ENCODE results near the gene TSPAN32.

Gene TSPAN32

DNA sequence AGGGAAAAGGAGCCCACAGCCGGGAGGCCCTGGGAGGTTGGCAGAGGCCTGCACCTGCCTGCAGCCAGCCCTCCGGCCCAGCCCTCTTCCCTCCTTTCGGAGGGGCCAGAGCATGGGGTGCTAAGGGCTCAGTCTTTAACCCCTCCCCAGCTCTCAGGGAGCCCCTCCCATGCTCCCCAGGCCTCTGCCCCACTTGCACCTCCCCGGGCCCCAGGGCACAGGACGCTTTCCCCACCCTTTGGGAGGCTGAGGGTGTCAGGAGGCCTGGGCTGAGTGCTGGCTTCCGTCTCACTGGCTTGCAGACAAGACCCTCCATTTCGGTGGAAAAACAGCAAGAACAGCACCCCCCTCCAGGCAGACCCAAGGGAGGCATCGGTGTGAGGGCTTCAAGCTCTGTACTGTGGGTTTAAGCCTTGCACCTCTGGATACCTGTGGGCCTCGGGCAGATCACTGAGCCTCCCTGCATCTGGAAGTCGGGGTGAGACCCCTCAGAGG is 38.7 kb upstream of the TSPAN32 start:
- Mint-ChIP-seq H3K9me3 (no peaks in the 10 kb centered on the region), H3K4me3 (no peak overlapping the region), H3K27me3 (no peaks in the 10 kb centered on the region), H3K36me3 (ENCODE audit: insufficient read depth) (peaks cover 7% of the 10 kb centered on the region), H3K4me1 (ENCODE audit: low read depth in 2 of 2) (peaks cover 15 to 29% of the 10 kb centered on the region in 2 donors), H3K27ac (peak overlapping the region in 1 of 2 donors; percentile 26)
- ATAC-seq (replicated peaks) (no peak), DNase-seq (no peak)

GRCh38 chr11:2263724-2264360 is 38.0 kb upstream of the TSPAN32 start:
- no peaks in the 10 kb centered on the region for H3K9me3 Mint-ChIP-seq
- H3K27me3 Mint-ChIP-seq = no peaks in the 10 kb centered on the region
- peaks cover 11% of the 10 kb centered on the region for H3K36me3 Mint-ChIP-seq (ENCODE audit: insufficient read depth)
- DNase-seq (no peak), ATAC-seq (replicated peaks) (no peak)
- H3K27ac Mint-ChIP-seq = peak overlapping the region in 1 of 2 donors; percentile 60
- no peak overlapping the region for H3K4me3 Mint-ChIP-seq
- peaks cover 15 to 33% of the 10 kb centered on the region in 2 donors for H3K4me1 Mint-ChIP-seq (ENCODE audit: low read depth in 2 of 2)

DNA sequence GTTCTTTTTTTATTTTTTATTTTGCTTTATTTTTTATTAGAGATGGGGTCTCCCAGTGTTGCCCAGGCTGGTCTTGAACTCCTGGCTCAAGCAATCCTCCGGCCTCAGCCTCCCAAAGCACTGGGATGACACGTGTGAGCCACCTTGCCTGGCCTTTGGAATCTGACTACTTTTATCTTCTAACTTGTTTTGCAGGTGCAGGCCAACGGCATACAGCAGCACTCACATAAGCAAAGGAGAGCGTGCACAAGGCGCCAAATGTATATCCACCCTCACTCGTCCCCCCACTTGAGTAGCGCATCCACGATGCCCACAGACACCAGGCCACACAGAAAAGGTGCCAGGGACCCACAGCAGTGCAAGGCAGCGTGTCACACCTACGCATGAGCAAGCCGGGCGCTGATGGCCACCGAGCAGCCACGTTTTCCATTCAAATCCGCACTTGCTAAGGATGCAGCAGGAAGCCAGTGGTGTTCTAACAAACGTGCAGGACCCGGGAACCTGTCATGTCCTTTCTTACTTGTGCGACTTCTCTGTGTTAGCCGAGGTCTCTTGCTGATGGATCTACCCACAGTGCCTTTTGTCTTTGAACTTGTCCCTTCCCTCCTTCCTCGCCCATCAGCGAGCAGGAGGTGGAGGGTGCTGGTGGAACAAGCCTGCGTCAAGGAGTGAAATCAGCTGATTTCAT is 37.3 kb upstream of the TSPAN32 start:
- H3K36me3 Mint-ChIP-seq (ENCODE audit: insufficient read depth) = peaks cover 11% of the 10 kb centered on the region
- H3K9me3 Mint-ChIP-seq = no peaks in the 10 kb centered on the region
- DNase-seq = no peak
- H3K4me3 Mint-ChIP-seq = no peak overlapping the region
- peak overlapping the region in 1 of 2 donors; percentile 60 for H3K27ac Mint-ChIP-seq
- H3K4me1 Mint-ChIP-seq (ENCODE audit: low read depth in 2 of 2) = peaks cover 15 to 33% of the 10 kb centered on the region in 2 donors
- H3K27me3 Mint-ChIP-seq = no peaks in the 10 kb centered on the region
- no peak for ATAC-seq (replicated peaks)

GRCh38 chr11:2265396-2265795 is 36.4 kb upstream of the TSPAN32 start:
- H3K27me3 Mint-ChIP-seq = no peaks in the 10 kb centered on the region
- no peaks in the 10 kb centered on the region for H3K9me3 Mint-ChIP-seq
- H3K36me3 Mint-ChIP-seq (ENCODE audit: insufficient read depth) = peaks cover 11% of the 10 kb centered on the region
- peak overlapping the region; percentile 66 to 81 for H3K4me3 Mint-ChIP-seq
- peak; percentile 3 for ATAC-seq (replicated peaks)
- peaks cover 16 to 33% of the 10 kb centered on the region in 2 donors for H3K4me1 Mint-ChIP-seq (ENCODE audit: low read depth in 2 of 2)
- DNase-seq = no peak
- peak overlapping the region; percentile 81 to 90 for H3K27ac Mint-ChIP-seq

GRCh38 chr11:2265854-2266585 is 35.8 kb upstream of the TSPAN32 start:
- H3K9me3 Mint-ChIP-seq = no peaks in the 10 kb centered on the region
- peaks cover 14% of the 10 kb centered on the region for H3K36me3 Mint-ChIP-seq (ENCODE audit: insufficient read depth)
- H3K4me3 Mint-ChIP-seq = peak overlapping the region; percentile 66 to 81
- ATAC-seq (replicated peaks) = no peak
- H3K27ac Mint-ChIP-seq = peak overlapping the region; percentile 81 to 90
- DNase-seq = no peak
- H3K4me1 Mint-ChIP-seq (ENCODE audit: low read depth in 2 of 2) = peaks cover 19 to 35% of the 10 kb centered on the region in 2 donors
- no peaks in the 10 kb centered on the region for H3K27me3 Mint-ChIP-seq

GRCh38 chr11:2266586-2267305 is 35.1 kb upstream of the TSPAN32 start:
- no peaks in the 10 kb centered on the region for H3K27me3 Mint-ChIP-seq
- peak overlapping the region; percentile 81 to 90 for H3K27ac Mint-ChIP-seq
- ATAC-seq (replicated peaks) (no peak), DNase-seq (no peak)
- peak overlapping the region; percentile 66 to 81 for H3K4me3 Mint-ChIP-seq
- no peaks in the 10 kb centered on the region for H3K9me3 Mint-ChIP-seq
- H3K36me3 Mint-ChIP-seq (ENCODE audit: insufficient read depth) = peaks cover 14% of the 10 kb centered on the region
- peaks cover 19 to 37% of the 10 kb centered on the region in 2 donors for H3K4me1 Mint-ChIP-seq (ENCODE audit: low read depth in 2 of 2)

DNA sequence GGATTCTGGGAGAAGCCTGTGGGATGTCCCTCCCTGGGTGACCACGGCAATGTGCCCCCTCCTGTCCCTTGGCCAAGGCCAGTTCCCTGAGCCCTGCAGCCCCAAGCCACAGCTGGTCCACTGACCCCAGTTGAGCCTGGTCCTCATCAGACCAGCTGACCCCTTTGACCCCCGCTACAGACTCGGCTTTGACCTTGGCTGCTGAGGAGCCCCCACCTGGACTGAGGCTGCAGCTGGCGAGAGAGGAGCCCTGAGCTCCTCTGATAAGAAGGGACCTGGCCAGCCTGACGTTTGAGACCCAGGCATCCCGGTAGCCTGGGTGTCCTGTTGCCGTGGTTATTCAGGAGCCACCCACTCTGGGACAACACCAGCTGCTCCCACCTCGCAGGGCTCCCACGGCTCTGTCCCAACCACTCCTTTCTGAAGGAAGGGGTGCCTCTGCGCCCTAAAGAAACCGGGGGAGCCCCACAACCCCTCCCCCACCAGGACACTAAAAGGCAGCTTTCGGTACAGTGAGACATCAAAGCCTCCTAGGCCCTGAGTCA is 34.4 kb upstream of the TSPAN32 start:
- Mint-ChIP-seq H3K36me3 (ENCODE audit: insufficient read depth) (peaks cover 14% of the 10 kb centered on the region), H3K27ac (no peak overlapping the region), H3K4me1 (ENCODE audit: low read depth in 2 of 2) (peaks cover 19 to 34% of the 10 kb centered on the region in 2 donors), H3K27me3 (no peaks in the 10 kb centered on the region), H3K4me3 (peak overlapping the region; percentile 73 to 74), H3K9me3 (no peaks in the 10 kb centered on the region)
- DNase-seq (no peak), ATAC-seq (replicated peaks) (no peak)

GRCh38 chr11:2267851-2268728 is 33.7 kb upstream of the TSPAN32 start:
- H3K4me3 Mint-ChIP-seq = peak overlapping the region; percentile 73 to 74
- H3K27me3 Mint-ChIP-seq = peaks cover 0 to 5% of the 10 kb centered on the region in 2 donors
- H3K27ac Mint-ChIP-seq = no peak overlapping the region
- ATAC-seq (replicated peaks) (no peak), DNase-seq (no peak)
- H3K36me3 Mint-ChIP-seq (ENCODE audit: insufficient read depth) = peaks cover 14% of the 10 kb centered on the region
- peaks cover 19 to 34% of the 10 kb centered on the region in 2 donors for H3K4me1 Mint-ChIP-seq (ENCODE audit: low read depth in 2 of 2)
- H3K9me3 Mint-ChIP-seq = no peaks in the 10 kb centered on the region

DNA sequence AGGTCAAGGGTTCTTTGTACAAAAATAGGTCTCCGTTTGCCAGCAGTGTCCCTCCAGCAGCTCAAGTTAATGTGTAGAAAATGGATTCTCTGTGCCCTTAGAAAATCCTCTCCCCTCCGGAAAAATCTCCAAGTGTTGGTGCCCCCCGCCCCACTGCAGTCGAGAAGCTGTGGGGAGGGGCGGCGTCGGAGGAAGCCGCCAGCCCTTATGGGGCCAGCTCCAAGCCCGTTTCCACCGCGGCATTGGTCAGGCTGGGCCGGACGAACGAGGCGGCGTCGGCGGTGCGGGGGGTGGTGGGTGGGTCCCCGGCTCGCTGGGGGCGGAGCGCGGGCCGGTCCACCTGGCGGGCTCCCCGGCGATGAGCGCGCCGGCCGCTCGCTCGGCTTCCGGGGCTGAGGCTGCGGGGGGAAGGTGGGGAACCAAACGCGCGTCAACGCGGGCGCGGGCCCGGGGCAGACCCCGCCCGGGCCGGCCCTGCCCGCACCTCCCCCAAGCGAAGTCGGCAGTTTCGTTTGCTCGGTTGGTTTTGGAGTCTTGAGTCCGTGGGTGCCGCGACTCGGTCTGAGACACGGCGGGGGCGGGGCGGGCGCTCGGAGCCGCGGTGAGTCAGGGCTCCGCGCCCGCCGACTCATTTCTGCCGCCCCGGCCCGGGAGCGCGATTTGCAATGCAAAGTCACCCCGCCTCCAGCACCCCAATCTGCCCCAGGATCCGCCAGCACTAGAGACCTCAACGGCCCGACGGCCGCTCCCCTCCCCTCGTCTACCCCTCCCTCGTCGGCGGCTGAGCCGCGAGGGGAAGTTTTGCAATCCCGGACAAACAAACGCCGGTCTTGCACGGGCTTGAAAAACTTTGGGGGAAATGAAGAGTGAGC is 32.8 kb upstream of the TSPAN32 start:
- H3K36me3 Mint-ChIP-seq (ENCODE audit: insufficient read depth) = peaks cover 14% of the 10 kb centered on the region
- ATAC-seq (replicated peaks) (peak; percentile 37), DNase-seq (peak; percentile 32 to 47 (median 43))
- peaks cover 19 to 34% of the 10 kb centered on the region in 2 donors for H3K4me1 Mint-ChIP-seq (ENCODE audit: low read depth in 2 of 2)
- no peak overlapping the region for H3K27ac Mint-ChIP-seq
- peak overlapping the region; percentile 74 to 76 for H3K4me3 Mint-ChIP-seq
- no peaks in the 10 kb centered on the region for H3K9me3 Mint-ChIP-seq
- H3K27me3 Mint-ChIP-seq = peaks cover 0 to 8% of the 10 kb centered on the region in 2 donors

- no peaks in the 10 kb centered on the region for H3K9me3 Mint-ChIP-seq
- peaks cover 19 to 34% of the 10 kb centered on the region in 2 donors for H3K4me1 Mint-ChIP-seq (ENCODE audit: low read depth in 2 of 2)
- no peak overlapping the region for H3K27ac Mint-ChIP-seq
- ATAC-seq (replicated peaks) = peak; percentile 52
- H3K36me3 Mint-ChIP-seq (ENCODE audit: insufficient read depth) = peaks cover 14% of the 10 kb centered on the region
- H3K4me3 Mint-ChIP-seq = peak overlapping the region; percentile 70 to 76
- peaks cover 0 to 8% of the 10 kb centered on the region in 2 donors for H3K27me3 Mint-ChIP-seq
- peak; percentile 39 to 53 (median 43) for DNase-seq
Measured at GRCh38 chr11:2269601-2270321, 32.1 kb upstream of the TSPAN32 start.
